Liver (tissue), 9 donors: ENCODE data around the gene HFM1. TPM values are rescaled to one million over a fixed set of nuclear protein-coding genes. Genes with fewer than 3 reads are reported as not detected.

Experiments
- DNase-seq: peaks from one replicate; pipeline ENCODE4 v3.0.0-alpha.2; 2017; ENCODE audit warnings: low spot score
- H3K27ac ChIP-seq, 2 donors: one replicate each; pipeline ENCODE4 v1.7.0; 2013; ENCODE audit warnings: inconsistent platforms in 2 of 2, low read length in 2 of 2, control low read depth in 1 of 2, low read depth in 1 of 2, mild to moderate bottlenecking in 1 of 2
- H3K27me3 ChIP-seq, 4 donors: one replicate each; pipeline versions ENCODE4 v1.6.1 to v1.7.0; 2013; ENCODE audit warnings: low read length in 3 of 4, inconsistent platforms in 1 of 4, mild to moderate bottlenecking in 1 of 4, moderate library complexity in 1 of 4; ENCODE audit not compliant: control insufficient read depth in 4 of 4, insufficient read depth in 4 of 4
- H3K36me3 ChIP-seq, 4 donors: one replicate each; pipeline versions ENCODE4 v1.6.1 to v1.7.0; 2013; ENCODE audit warnings: low read length in 3 of 4, mild to moderate bottlenecking in 3 of 4, low read depth in 1 of 4, moderate library complexity in 1 of 4; ENCODE audit not compliant: control insufficient read depth in 4 of 4, insufficient read depth in 3 of 4
- H3K4me1 ChIP-seq, 4 donors: one replicate each; pipeline versions ENCODE4 v1.6.1 to v1.7.0; 2013; ENCODE audit warnings: low read length in 3 of 4, mild to moderate bottlenecking in 3 of 4, moderate library complexity in 1 of 4; ENCODE audit not compliant: control insufficient read depth in 4 of 4, insufficient read depth in 4 of 4
- H3K4me3 ChIP-seq, 3 donors: one replicate each; pipeline versions ENCODE4 v1.6.1 to v1.7.0; 2013; ENCODE audit warnings: low read length in 3 of 3, control low read depth in 1 of 3, low read depth in 1 of 3, mild to moderate bottlenecking in 1 of 3
- H3K9ac ChIP-seq, 2 donors: one replicate each; pipeline ENCODE4 v1.7.0; 2013; ENCODE audit warnings: low read length in 2 of 2, mild to moderate bottlenecking in 2 of 2, moderate library complexity in 2 of 2, control low read depth in 1 of 2, low read depth in 1 of 2
- H3K9me3 ChIP-seq, 4 donors: one replicate each; pipeline versions ENCODE4 v1.6.1 to v1.7.0; 2013; ENCODE audit warnings: low read length in 3 of 4; ENCODE audit not compliant: control insufficient read depth in 4 of 4
- EGR1 ChIP-seq, 2 donors: IDR thresholded peaks; 2 replicates each; pipeline ENCODE4 v1.6.1; 2016 to 2018; ENCODE audit warnings: antibody characterized with exemption in 2 of 2, low read depth in 2 of 2
- FOXA1 ChIP-seq: IDR thresholded peaks from 2 replicates; pipeline ENCODE4 v1.6.1; 2016; ENCODE audit warnings: antibody characterized with exemption
- FOXA2 ChIP-seq: IDR thresholded peaks from 2 replicates; pipeline ENCODE4 v1.6.1; 2016; ENCODE audit warnings: antibody characterized with exemption
- GABPA ChIP-seq, 2 donors: IDR thresholded peaks in 1 of 2; conservative IDR thresholded peaks in 1 of 2; 2 replicates each; pipeline ENCODE4 v1.6.1; 2016; ENCODE audit warnings: antibody characterized with exemption in 2 of 2, mild to moderate bottlenecking in 1 of 2, moderate library complexity in 1 of 2
- HNF4A ChIP-seq, 2 donors: conservative IDR thresholded peaks; 2 replicates each; pipeline ENCODE4 v1.6.1; 2016; ENCODE audit warnings: antibody characterized with exemption in 2 of 2, mild to moderate bottlenecking in 2 of 2
- HNF4G ChIP-seq: IDR thresholded peaks from 2 replicates; pipeline ENCODE4 v1.6.1; 2016; ENCODE audit warnings: antibody characterized with exemption
- JUND ChIP-seq, 2 donors: IDR thresholded peaks; 2 replicates each; pipeline ENCODE4 v1.6.1; 2016; ENCODE audit warnings: antibody characterized with exemption in 2 of 2
- NR2F2 ChIP-seq: IDR thresholded peaks from 2 replicates; pipeline ENCODE4 v1.6.1; 2016; ENCODE audit warnings: antibody characterized with exemption
- RXRA ChIP-seq, 2 donors: IDR thresholded peaks; 2 replicates each; pipeline ENCODE4 v1.6.1; 2017 to 2018; ENCODE audit warnings: antibody characterized with exemption in 2 of 2, mild to moderate bottlenecking in 1 of 2
- SP1 ChIP-seq: IDR thresholded peaks from 2 replicates; pipeline ENCODE4 v1.6.1; 2018; ENCODE audit warnings: antibody characterized with exemption, mild to moderate bottlenecking
- TAF1 ChIP-seq: conservative IDR thresholded peaks from 2 replicates; pipeline ENCODE4 v1.6.1; 2016; ENCODE audit warnings: antibody characterized with exemption, mild to moderate bottlenecking
- YY1 ChIP-seq: IDR thresholded peaks from 2 replicates; pipeline ENCODE4 v1.6.1; 2016; ENCODE audit warnings: antibody characterized with exemption, mild to moderate bottlenecking
- WGBS: extraction: QIAGEN DNeasy Blood & Tissue Kit; methylation state at CpG from one replicate; pipeline ENCODE4 v1.1.7; 2013; 5-methylcytosine and 5-hydroxymethylcytosine counted together
- polyA plus RNA-seq, 2 donors: library from polyadenylated mRNA; stranded (reverse) in 1 of 2; unstranded in 1 of 2; fragments of 200-250 nt in 1 of 2; fragments of >200 nt in 1 of 2; fragmentation: Nextera tagmentation in 1 of 2; extraction: Ambion mirVana in 1 of 2; gene quantifications; one replicate each; pipeline versions ENCODE4 v1.2.1 to v1.2.3, GENCODE V29; 2013 to 2015
- total RNA-seq, 2 donors: library from RNA; depleted of rRNA; stranded (reverse); fragments of >200 nt; gene quantifications; one replicate each; pipeline ENCODE4 v1.2.3, GENCODE V29; 2014
- TF ChIP-seq, protein P1 (sequence below): IDR thresholded peaks from 2 replicates; pipeline ENCODE4 v1.6.1; 2016; ENCODE audit warnings: antibody characterized with exemption, mild to moderate bottlenecking
- TF ChIP-seq, protein P2 (sequence below): fragments of 150-350 bp; IDR thresholded peaks from 2 replicates; pipeline ENCODE4 v1.5.1; 2017; ENCODE audit warnings: improper control_type of control experiment, low read depth, low read length; ENCODE audit not compliant: missing input control
- TF ChIP-seq, protein P3 (sequence below): IDR thresholded peaks from 2 replicates; pipeline ENCODE4 v1.6.1; 2016; ENCODE audit warnings: antibody characterized with exemption
- TF ChIP-seq, protein P4 (sequence below): IDR thresholded peaks from 2 replicates; pipeline ENCODE4 v1.6.1; 2016; ENCODE audit warnings: antibody characterized with exemption
- TF ChIP-seq, protein P5 (sequence below): IDR thresholded peaks from 2 replicates; pipeline ENCODE4 v1.6.1; 2016; ENCODE audit warnings: antibody characterized with exemption
- donor health status: healthy.
- donor health status: healthy.
- donor health status: healthy.
- donor health status: healthy.
- donor health status: healthy.

HFM1 gene
- total and polyA plus RNA-seq, 4 donors = 0.01 to 2.8 (median 0.29) TPM

DNA sequence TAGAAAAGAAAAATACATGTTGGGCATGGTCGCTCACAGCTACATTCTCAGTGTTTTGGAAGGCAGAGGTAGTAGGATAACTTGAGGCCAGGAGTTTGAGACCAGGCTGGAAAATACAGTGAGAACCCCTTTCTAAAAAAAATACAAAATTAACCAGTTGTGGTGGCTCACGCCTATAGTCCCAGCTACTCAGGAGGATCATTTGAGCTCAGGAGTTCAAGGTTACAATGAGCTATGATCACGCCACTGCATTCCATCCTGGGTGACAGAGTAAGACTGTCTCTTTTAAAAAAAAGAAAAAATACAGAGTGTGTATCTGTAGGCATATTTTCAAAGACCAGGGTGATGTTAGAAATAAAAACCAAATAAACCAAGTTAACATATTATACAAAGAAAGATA, 57.8 kb downstream of the HFM1 start:
- Histone ChIP-seq H3K27me3 (no peaks in the 10 kb centered on the region), H3K9me3 (no peaks in the 10 kb centered on the region), H3K36me3 (no peaks in the 10 kb centered on the region), H3K9ac (no peak overlapping the region), H3K4me1 (no peaks in the 10 kb centered on the region), H3K4me3 (no peak overlapping the region), H3K27ac (no peak overlapping the region)
- no peak for DNase-seq
- TF ChIP-seq JUND (IDR thresholded peaks at IDR 0.05) = no peak
- TF ChIP-seq, protein P1, sequence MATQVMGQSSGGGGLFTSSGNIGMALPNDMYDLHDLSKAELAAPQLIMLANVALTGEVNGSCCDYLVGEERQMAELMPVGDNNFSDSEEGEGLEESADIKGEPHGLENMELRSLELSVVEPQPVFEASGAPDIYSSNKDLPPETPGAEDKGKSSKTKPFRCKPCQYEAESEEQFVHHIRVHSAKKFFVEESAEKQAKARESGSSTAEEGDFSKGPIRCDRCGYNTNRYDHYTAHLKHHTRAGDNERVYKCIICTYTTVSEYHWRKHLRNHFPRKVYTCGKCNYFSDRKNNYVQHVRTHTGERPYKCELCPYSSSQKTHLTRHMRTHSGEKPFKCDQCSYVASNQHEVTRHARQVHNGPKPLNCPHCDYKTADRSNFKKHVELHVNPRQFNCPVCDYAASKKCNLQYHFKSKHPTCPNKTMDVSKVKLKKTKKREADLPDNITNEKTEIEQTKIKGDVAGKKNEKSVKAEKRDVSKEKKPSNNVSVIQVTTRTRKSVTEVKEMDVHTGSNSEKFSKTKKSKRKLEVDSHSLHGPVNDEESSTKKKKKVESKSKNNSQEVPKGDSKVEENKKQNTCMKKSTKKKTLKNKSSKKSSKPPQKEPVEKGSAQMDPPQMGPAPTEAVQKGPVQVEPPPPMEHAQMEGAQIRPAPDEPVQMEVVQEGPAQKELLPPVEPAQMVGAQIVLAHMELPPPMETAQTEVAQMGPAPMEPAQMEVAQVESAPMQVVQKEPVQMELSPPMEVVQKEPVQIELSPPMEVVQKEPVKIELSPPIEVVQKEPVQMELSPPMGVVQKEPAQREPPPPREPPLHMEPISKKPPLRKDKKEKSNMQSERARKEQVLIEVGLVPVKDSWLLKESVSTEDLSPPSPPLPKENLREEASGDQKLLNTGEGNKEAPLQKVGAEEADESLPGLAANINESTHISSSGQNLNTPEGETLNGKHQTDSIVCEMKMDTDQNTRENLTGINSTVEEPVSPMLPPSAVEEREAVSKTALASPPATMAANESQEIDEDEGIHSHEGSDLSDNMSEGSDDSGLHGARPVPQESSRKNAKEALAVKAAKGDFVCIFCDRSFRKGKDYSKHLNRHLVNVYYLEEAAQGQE = no peak
- no peak for TF ChIP-seq SP1
- TF ChIP-seq HNF4G = no peak
- TF ChIP-seq EGR1 (IDR thresholded peaks at IDR 0.05; ENCODE audit: low read depth in 2 of 2) = no peak
- no peak for TF ChIP-seq RXRA (IDR thresholded peaks at IDR 0.05)
- TF ChIP-seq, protein P2, sequence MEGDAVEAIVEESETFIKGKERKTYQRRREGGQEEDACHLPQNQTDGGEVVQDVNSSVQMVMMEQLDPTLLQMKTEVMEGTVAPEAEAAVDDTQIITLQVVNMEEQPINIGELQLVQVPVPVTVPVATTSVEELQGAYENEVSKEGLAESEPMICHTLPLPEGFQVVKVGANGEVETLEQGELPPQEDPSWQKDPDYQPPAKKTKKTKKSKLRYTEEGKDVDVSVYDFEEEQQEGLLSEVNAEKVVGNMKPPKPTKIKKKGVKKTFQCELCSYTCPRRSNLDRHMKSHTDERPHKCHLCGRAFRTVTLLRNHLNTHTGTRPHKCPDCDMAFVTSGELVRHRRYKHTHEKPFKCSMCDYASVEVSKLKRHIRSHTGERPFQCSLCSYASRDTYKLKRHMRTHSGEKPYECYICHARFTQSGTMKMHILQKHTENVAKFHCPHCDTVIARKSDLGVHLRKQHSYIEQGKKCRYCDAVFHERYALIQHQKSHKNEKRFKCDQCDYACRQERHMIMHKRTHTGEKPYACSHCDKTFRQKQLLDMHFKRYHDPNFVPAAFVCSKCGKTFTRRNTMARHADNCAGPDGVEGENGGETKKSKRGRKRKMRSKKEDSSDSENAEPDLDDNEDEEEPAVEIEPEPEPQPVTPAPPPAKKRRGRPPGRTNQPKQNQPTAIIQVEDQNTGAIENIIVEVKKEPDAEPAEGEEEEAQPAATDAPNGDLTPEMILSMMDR = no peak
- no peak for TF ChIP-seq TAF1
- no peak for TF ChIP-seq NR2F2
- TF ChIP-seq HNF4A (conservative IDR thresholded peaks at IDR 0.05) = no peak
- TF ChIP-seq, protein P3, sequence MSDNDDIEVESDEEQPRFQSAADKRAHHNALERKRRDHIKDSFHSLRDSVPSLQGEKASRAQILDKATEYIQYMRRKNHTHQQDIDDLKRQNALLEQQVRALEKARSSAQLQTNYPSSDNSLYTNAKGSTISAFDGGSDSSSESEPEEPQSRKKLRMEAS = no peak
- no peak for TF ChIP-seq YY1
- no peak for TF ChIP-seq FOXA1
- TF ChIP-seq FOXA2 = no peak
- TF ChIP-seq, protein P4, sequence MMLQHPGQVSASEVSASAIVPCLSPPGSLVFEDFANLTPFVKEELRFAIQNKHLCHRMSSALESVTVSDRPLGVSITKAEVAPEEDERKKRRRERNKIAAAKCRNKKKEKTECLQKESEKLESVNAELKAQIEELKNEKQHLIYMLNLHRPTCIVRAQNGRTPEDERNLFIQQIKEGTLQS = no peak
- 90% methylated on average over 3 of the region's 3 CpGs for WGBS

DNA sequence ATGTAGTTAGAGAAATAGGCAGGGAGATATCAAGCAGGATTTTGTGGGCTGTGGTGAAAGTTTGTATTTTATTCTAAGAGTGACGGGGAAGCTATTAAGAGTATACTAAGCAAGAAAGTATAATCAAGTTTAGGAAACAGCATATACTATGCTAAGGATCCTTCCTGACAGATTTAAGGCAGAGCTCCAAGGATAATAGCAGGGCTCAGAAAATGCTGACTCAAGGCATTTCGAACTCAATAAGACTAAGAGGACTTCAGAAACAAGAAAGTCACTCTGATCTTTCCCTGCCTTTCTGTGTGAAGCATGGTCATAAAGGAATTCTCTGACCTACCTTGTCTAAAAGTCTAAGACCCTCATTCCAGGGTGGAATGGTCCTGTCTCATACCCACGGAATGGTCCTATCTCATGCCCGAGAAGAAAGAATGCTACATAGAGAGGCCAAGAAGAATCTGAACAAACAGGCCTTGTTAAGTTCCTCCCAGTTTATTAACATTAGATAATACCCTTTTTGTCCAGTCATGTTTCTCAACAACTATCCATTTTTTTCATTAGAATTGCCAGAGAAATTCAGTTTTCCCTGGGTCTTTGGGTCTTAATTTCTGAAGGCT, 59.1 kb downstream of the HFM1 start:
- H3K36me3 ChIP-seq = no peaks in the 10 kb centered on the region
- no peaks in the 10 kb centered on the region for H3K27me3 ChIP-seq
- H3K4me3 ChIP-seq = no peak overlapping the region
- H3K9ac ChIP-seq = no peak overlapping the region
- H3K9me3 ChIP-seq = no peaks in the 10 kb centered on the region
- no peak for DNase-seq
- 69% methylated on average over 4 of the region's 4 CpGs for WGBS
- H3K27ac ChIP-seq = no peak overlapping the region
- H3K4me1 ChIP-seq = no peaks in the 10 kb centered on the region
- no peak for TF ChIP-seq EGR1 (IDR thresholded peaks at IDR 0.05; ENCODE audit: low read depth in 2 of 2)
- TF ChIP-seq HNF4A (conservative IDR thresholded peaks at IDR 0.05) = no peak
- TF ChIP-seq, protein P5, sequence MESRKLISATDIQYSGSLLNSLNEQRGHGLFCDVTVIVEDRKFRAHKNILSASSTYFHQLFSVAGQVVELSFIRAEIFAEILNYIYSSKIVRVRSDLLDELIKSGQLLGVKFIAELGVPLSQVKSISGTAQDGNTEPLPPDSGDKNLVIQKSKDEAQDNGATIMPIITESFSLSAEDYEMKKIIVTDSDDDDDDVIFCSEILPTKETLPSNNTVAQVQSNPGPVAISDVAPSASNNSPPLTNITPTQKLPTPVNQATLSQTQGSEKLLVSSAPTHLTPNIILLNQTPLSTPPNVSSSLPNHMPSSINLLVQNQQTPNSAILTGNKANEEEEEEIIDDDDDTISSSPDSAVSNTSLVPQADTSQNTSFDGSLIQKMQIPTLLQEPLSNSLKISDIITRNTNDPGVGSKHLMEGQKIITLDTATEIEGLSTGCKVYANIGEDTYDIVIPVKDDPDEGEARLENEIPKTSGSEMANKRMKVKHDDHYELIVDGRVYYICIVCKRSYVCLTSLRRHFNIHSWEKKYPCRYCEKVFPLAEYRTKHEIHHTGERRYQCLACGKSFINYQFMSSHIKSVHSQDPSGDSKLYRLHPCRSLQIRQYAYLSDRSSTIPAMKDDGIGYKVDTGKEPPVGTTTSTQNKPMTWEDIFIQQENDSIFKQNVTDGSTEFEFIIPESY = no peak
- no peak for TF ChIP-seq RXRA (IDR thresholded peaks at IDR 0.05)
- no peak for TF ChIP-seq SP1
- no peak for TF ChIP-seq YY1
- TF ChIP-seq, protein P2 = no peak
- no peak for TF ChIP-seq GABPA (IDR thresholded peaks at IDR 0.05 in 1 of 2, conservative IDR thresholded peaks at IDR 0.05 in 1 of 2)
- TF ChIP-seq, protein P1 = no peak
- TF ChIP-seq, protein P3 = no peak
- TF ChIP-seq FOXA2 = no peak
- no peak for TF ChIP-seq NR2F2
- TF ChIP-seq HNF4G = no peak
